A549 (cell line): Measurements from ENCODE around the gene CFAP46. TPM values are rescaled to one million over a fixed set of nuclear protein-coding genes. Genes with fewer than 3 reads are reported as not detected.
A peak's percentile ranks its signal among the peaks of the same experiment; 100 is the strongest.

Experiments used
- ATAC-seq, 2 experiments: fragments of 200-7000 bp in 1 of 2; fragments of >200 bp in 1 of 2; cut with Nextera tagmentation in 1 of 2; cut with Tn5 transposase in 1 of 2; 3 replicates each; pipeline versions ENCODE4 v1.8.0 to v1.9.1; 2018 to 2020; ENCODE audit warnings: mild to moderate bottlenecking in 1 of 2, moderate library complexity in 1 of 2
- CTCF ChIA-PET: fragments of 300-600 bp; sonication (Branson Sonifier 250); formaldehyde crosslinking; extraction: SDS; loops from one replicate; lab custom pipeline; 2021; ENCODE audit warnings: antibody characterized with exemption, inconsistent platforms; lab: Yijun Ruan, JAX
- POLR2A ChIA-PET: fragments of 350-600 bp; formaldehyde crosslinking; extraction: SDS; loops from one replicate; lab custom pipeline; 2021; ENCODE audit warnings: antibody characterized with exemption, inconsistent platforms; lab: Yijun Ruan, JAX
- DNase-seq, 2 experiments: peaks; one replicate each; pipeline versions ENCODE4 v3.0.0 to v3.0.0-alpha.2; 2011 to 2016; ENCODE audit warnings: low read depth in 1 of 2, low spot score in 1 of 2
- FAIRE-seq: peaks from 2 replicates; lab custom pipeline; 2011; peaks lifted over from hg19 to GRCh38; lab: Jason Lieb, UNC
- H3K27ac ChIP-seq, 2 experiments: fragments of >200 bp; sonication (Bioruptor Twin); formaldehyde crosslinking; 3 replicates each; pipeline ENCODE4 v1.5.1; 2016 to 2017
- H3K4me1 ChIP-seq: fragments of >200 bp; sonication (Bioruptor Twin); formaldehyde crosslinking; 3 replicates; pipeline ENCODE4 v1.6.1; 2016
- H3K4me2 ChIP-seq: fragments of >200 bp; sonication (Bioruptor Twin); formaldehyde crosslinking; 3 replicates; pipeline ENCODE4 v1.6.1; 2016
- H3K4me3 ChIP-seq: fragments of >200 bp; sonication (Bioruptor Twin); formaldehyde crosslinking; 3 replicates; pipeline ENCODE4 v1.5.1; 2016
- H3K9me3 ChIP-seq: fragments of >200 bp; sonication (Bioruptor Twin); formaldehyde crosslinking; 3 replicates; pipeline ENCODE4 v1.6.1; 2016
- CBX2 ChIP-seq: fragments of 200-600 bp; sonication (generic); IDR thresholded peaks from 2 replicates; pipeline ENCODE4 v1.6.1; 2016; ENCODE audit warnings: low read depth, mild to moderate bottlenecking, borderline replicate concordance
- CHD4 ChIP-seq: fragments of 200-600 bp; sonication (generic); IDR thresholded peaks from 2 replicates; pipeline ENCODE4 v1.6.1; 2016; ENCODE audit warnings: antibody characterized with exemption, mild to moderate bottlenecking, borderline replicate concordance
- EHF ChIP-seq: fragments of 250-450 bp; sonication (Bioruptor Pico); IDR thresholded peaks from 2 replicates; pipeline ENCODE4 v1.5.0; 2020; ENCODE audit warnings: mild to moderate bottlenecking
- EHMT2 ChIP-seq: fragments of 200-600 bp; sonication (generic); IDR thresholded peaks from 2 replicates; pipeline ENCODE4 v1.6.1; 2016; ENCODE audit warnings: antibody characterized with exemption, low read depth, mild to moderate bottlenecking, moderate library complexity
- ESRRA ChIP-seq: fragments of 150-350 bp; IDR thresholded peaks from 2 replicates; pipeline ENCODE4 v1.6.1; 2014; ENCODE audit warnings: mild to moderate bottlenecking, low read length, borderline replicate concordance
- FOSL2 ChIP-seq, 2 experiments: fragments of 450-650 bp in 1 of 2; fragments of >200 bp in 1 of 2; sonication (Bioruptor Twin) in 1 of 2; formaldehyde crosslinking; IDR thresholded peaks; 2 replicates each; pipeline versions ENCODE4 v1.5.0 to v1.6.1; 2016 to 2020; ENCODE audit warnings: mild to moderate bottlenecking in 1 of 2, moderate library complexity in 1 of 2
- JUN ChIP-seq, 2 experiments: fragments of >200 bp; sonication (Bioruptor Twin); formaldehyde crosslinking; IDR thresholded peaks; 2 replicates in 1 of 2; 3 replicates in 1 of 2; pipeline ENCODE4 v1.6.1; 2016 to 2017
- KDM1A ChIP-seq: fragments of 200-600 bp; sonication (generic); IDR thresholded peaks from 2 replicates; pipeline ENCODE4 v1.6.1; 2016; ENCODE audit warnings: low read depth, mild to moderate bottlenecking
- MAX ChIP-seq: IDR thresholded peaks from 2 replicates; pipeline ENCODE4 v1.6.1; 2012
- NFE2L2 ChIP-seq: fragments of 150-350 bp; conservative IDR thresholded peaks from 2 replicates; pipeline ENCODE4 v1.6.1; 2014; ENCODE audit warnings: low read length
- NPAS2 ChIP-seq: fragments of 250-450 bp; sonication (Bioruptor Pico); IDR thresholded peaks from 2 replicates; pipeline ENCODE4 v1.8.0; 2022; ENCODE audit warnings: mild to moderate bottlenecking, moderate library complexity, borderline replicate concordance
- NR3C1 ChIP-seq: fragments of >200 bp; sonication (Bioruptor Twin); formaldehyde crosslinking; IDR thresholded peaks from 3 replicates; pipeline ENCODE4 v1.6.1; 2017
- PBX3 ChIP-seq: IDR thresholded peaks from 2 replicates; pipeline ENCODE4 v1.6.1; 2012
- POLR2AphosphoS2 ChIP-seq: conservative IDR thresholded peaks from 2 replicates; pipeline ENCODE4 v1.6.1; 2012; ENCODE audit warnings: low read length, improper control_type of control experiment, inconsistent platforms
- RAD21 ChIP-seq, 2 experiments: fragments of >200 bp in 1 of 2; sonication (Bioruptor Twin) in 1 of 2; formaldehyde crosslinking in 1 of 2; IDR thresholded peaks in 1 of 2; conservative IDR thresholded peaks in 1 of 2; 2 replicates in 1 of 2; 3 replicates in 1 of 2; pipeline ENCODE4 v1.6.1; 2012 to 2018; ENCODE audit warnings: inconsistent platforms in 1 of 2
- RARB ChIP-seq: fragments of 250-450 bp; sonication (Bioruptor Pico); IDR thresholded peaks from 2 replicates; pipeline ENCODE4 v1.8.0; 2021; ENCODE audit warnings: mild to moderate bottlenecking, moderate library complexity
- RFX5 ChIP-seq: fragments of 450-650 bp; IDR thresholded peaks from 2 replicates; pipeline ENCODE4 v1.7.1; 2014; ENCODE audit warnings: antibody characterized with exemption, mild to moderate bottlenecking, moderate library complexity
- SMC3 ChIP-seq: fragments of >200 bp; sonication (Bioruptor Twin); formaldehyde crosslinking; IDR thresholded peaks from 3 replicates; pipeline ENCODE4 v1.6.1; 2018; ENCODE audit warnings: inconsistent platforms
- TP53 ChIP-seq: fragments of 250-450 bp; sonication (Bioruptor Pico); IDR thresholded peaks from 2 replicates; pipeline ENCODE4 v1.5.0; 2021; ENCODE audit warnings: mild to moderate bottlenecking, moderate library complexity
- ZC3H11A ChIP-seq: fragments of 450-650 bp; IDR thresholded peaks from 2 replicates; pipeline ENCODE4 v1.6.1; 2014; ENCODE audit warnings: antibody characterized with exemption, mild to moderate bottlenecking
- ZFP36 ChIP-seq: fragments of 450-650 bp; IDR thresholded peaks from 2 replicates; pipeline ENCODE4 v1.6.1; 2014; ENCODE audit warnings: borderline replicate concordance; ENCODE audit not compliant: partially characterized antibody
- ZSCAN20 ChIP-seq: fragments of 250-450 bp; sonication (Bioruptor Pico); IDR thresholded peaks from 2 replicates; pipeline ENCODE4 v1.8.0; 2022; ENCODE audit warnings: mild to moderate bottlenecking, moderate library complexity
- WGBS: methylation state at CpG from one replicate; pipeline ENCODE4 v1.1.6; 2017; ENCODE audit errors: missing lambda C conversion rate; 5-methylcytosine and 5-hydroxymethylcytosine counted together
- polyA plus RNA-seq, 4 experiments: library from polyadenylated mRNA; depleted of rRNA in 3 of 4; stranded (reverse); fragments of >200 nt; fragmentation: RNase III in 1 of 4; extraction: RNeasy Plus Mini Kit Qiagen cat#74134 plus additional on column Dnase treatment in 1 of 4; gene quantifications; 2 replicates in 3 of 4; 3 replicates in 1 of 4; pipeline ENCODE4 v1.2.3, GENCODE V29; 2011 to 2017
- TF ChIP-seq, protein P1 (sequence below): IDR thresholded peaks from 2 replicates; pipeline ENCODE4 v1.6.1; 2012; ENCODE audit warnings: low read depth, borderline replicate concordance
- TF ChIP-seq, protein P2 (sequence below): fragments of >200 bp; sonication (Bioruptor Twin); formaldehyde crosslinking; IDR thresholded peaks from 3 replicates; pipeline ENCODE4 v1.5.1; 2016

The CFAP46 gene
- polyA plus RNA-seq, 2 of the 4 experiments (the other 2 are of a cell fraction) = 0.88 to 1.8 TPM

GRCh38 chr10:132838346-132838970, 103.9 kb downstream of the CFAP46 start:
- ATAC-seq (no peak), FAIRE-seq (no peak), DNase-seq (no peak)
- WGBS = 48% methylated on average over 14 of the region's 21 CpGs
- ChIA-PET POLR2A (no interaction called here), CTCF (interaction anchor here (0.6 to 1.6 kb wide), 12 partner anchors 9 to 389 kb away, joined by 3 to 5 read pairs (median 3); no protein-coding TSS in a partner anchor)
- Histone ChIP-seq H3K9me3 (peaks cover 24% of the 10 kb centered on the region), H3K4me3 (no peak overlapping the region), H3K4me1 (peaks cover 6% of the 10 kb centered on the region; the same call in 1 of the 3 replicates), H3K4me2 (no peak overlapping the region), H3K27ac (no peak overlapping the region)
- no peak for TF ChIP-seq NFE2L2
- no peak for TF ChIP-seq ZFP36
- no peak for TF ChIP-seq ZSCAN20 (CRISPR knock-in tag)
- TF ChIP-seq, protein P1, sequence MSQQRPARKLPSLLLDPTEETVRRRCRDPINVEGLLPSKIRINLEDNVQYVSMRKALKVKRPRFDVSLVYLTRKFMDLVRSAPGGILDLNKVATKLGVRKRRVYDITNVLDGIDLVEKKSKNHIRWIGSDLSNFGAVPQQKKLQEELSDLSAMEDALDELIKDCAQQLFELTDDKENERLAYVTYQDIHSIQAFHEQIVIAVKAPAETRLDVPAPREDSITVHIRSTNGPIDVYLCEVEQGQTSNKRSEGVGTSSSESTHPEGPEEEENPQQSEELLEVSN = no peak
- TF ChIP-seq CHD4 = no peak
- TF ChIP-seq POLR2AphosphoS2 = no peak
- no peak for TF ChIP-seq FOSL2 (IDR thresholded peaks at IDR 0.05)
- TF ChIP-seq FOSL2 (CRISPR knock-in tag; IDR thresholded peaks at IDR 0.05) = no peak
- no peak for TF ChIP-seq CBX2
- no peak for TF ChIP-seq ESRRA
- TF ChIP-seq TP53 (CRISPR knock-in tag) = no peak
- TF ChIP-seq NPAS2 = no peak
- TF ChIP-seq EHF (CRISPR knock-in tag) = no peak
- no peak for TF ChIP-seq EHMT2
- no peak for TF ChIP-seq RFX5
- no peak for TF ChIP-seq RARB
- TF ChIP-seq JUN (IDR thresholded peaks at IDR 0.05) = no peak

DNA sequence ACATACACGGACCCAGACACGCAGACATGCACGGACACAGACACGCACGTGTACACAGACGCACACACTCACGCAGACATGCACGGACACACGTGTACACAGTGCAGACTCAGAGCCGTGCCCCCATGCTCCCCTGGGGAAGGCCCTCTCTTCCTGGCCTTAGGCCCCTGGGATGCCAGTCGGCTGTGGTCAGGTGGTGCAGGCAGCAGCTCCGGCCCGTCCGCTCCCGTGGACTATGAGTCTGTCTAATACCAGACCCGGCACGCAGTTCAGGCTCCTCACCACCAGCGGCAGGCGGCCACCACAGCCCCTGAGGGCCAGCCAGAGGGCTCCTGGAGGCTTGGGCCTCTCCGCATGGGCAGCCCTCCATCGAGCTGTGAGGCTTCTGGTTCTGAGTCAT, 104.5 kb downstream of the CFAP46 start:
- FAIRE-seq (no peak), ATAC-seq (peak; percentile 44 to 46; a peak in 3 of 6 replicates), DNase-seq (no peak)
- no peak for TF ChIP-seq EHF (CRISPR knock-in tag)
- TF ChIP-seq KDM1A = no peak
- TF ChIP-seq, protein P2, sequence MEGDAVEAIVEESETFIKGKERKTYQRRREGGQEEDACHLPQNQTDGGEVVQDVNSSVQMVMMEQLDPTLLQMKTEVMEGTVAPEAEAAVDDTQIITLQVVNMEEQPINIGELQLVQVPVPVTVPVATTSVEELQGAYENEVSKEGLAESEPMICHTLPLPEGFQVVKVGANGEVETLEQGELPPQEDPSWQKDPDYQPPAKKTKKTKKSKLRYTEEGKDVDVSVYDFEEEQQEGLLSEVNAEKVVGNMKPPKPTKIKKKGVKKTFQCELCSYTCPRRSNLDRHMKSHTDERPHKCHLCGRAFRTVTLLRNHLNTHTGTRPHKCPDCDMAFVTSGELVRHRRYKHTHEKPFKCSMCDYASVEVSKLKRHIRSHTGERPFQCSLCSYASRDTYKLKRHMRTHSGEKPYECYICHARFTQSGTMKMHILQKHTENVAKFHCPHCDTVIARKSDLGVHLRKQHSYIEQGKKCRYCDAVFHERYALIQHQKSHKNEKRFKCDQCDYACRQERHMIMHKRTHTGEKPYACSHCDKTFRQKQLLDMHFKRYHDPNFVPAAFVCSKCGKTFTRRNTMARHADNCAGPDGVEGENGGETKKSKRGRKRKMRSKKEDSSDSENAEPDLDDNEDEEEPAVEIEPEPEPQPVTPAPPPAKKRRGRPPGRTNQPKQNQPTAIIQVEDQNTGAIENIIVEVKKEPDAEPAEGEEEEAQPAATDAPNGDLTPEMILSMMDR = no peak
- TF ChIP-seq RFX5 = no peak
- no peak for TF ChIP-seq ZC3H11A
- TF ChIP-seq NR3C1 = no peak
- CTCF ChIA-PET = interaction anchor here (0.6 to 1.6 kb wide), 12 partner anchors 8 to 390 kb away, joined by 3 to 5 read pairs (median 3); no protein-coding TSS in a partner anchor
- no peak overlapping the region for H3K27ac ChIP-seq
- H3K4me2 ChIP-seq = no peak overlapping the region
- H3K4me3 ChIP-seq = no peak overlapping the region
- POLR2A ChIA-PET = no interaction called here
- H3K4me1 ChIP-seq = peaks cover 6% of the 10 kb centered on the region; the same call in 1 of the 3 replicates
- WGBS = 63% methylated on average over 5 of the region's 21 CpGs
- peaks cover 19% of the 10 kb centered on the region for H3K9me3 ChIP-seq

DNA sequence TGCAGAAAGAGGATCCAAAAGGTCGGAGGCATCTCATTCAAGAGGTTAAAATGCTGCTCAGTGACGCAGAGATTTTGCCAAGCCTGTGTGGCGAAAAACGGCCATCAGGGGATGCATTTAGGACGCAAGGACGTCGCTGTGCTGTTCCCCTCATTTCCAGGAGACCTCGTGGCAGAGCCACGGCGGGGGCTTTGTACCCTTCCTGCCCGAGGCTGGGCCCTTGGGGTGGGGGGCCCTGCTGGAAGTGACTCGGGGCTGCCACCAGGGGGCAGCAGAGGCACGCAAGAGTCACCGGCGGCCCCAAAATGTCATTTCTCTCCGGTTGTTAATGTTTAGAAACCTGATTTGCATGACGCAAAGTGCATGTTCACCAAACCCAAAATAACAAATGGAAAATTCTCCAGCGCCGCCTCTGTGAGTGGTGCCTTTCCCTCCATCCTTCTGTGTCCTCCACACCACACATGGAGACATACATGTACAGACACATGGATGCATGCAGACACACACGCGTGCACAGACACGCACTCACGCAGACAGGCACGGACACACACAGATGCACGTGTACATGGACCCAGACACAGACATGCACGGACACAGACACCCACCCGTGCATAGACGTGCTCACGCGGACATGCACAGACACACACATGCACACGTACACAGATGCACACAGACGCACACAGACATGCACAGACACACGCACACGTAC, 105.4 kb downstream of the CFAP46 start:
- WGBS = 34% methylated on average over 26 of the region's 34 CpGs
- H3K27ac ChIP-seq = 0 out of 6 replicates have a peak overlapping the region, but pooled peaks of 1 of the 2 experiments have one; percentile 27
- H3K4me3 ChIP-seq = no peak overlapping the region
- ATAC-seq = peak; percentile 44 to 82; a peak in 4 of 6 replicates
- POLR2A ChIA-PET = no interaction called here
- peaks cover 6% of the 10 kb centered on the region; the same call in 1 of the 3 replicates for H3K4me1 ChIP-seq
- peaks cover 10% of the 10 kb centered on the region for H3K9me3 ChIP-seq
- no peak for FAIRE-seq
- peak overlapping the region; percentile 58 for H3K4me2 ChIP-seq
- TF ChIP-seq SMC3 = peak; percentile 68
- TF ChIP-seq, protein P2 = peak; percentile 93
- no peak for TF ChIP-seq ZFP36
- no peak for TF ChIP-seq NFE2L2
- TF ChIP-seq RAD21 (conservative IDR thresholded peaks at IDR 0.05 in 1 of 2, IDR thresholded peaks at IDR 0.05 in 1 of 2) = peak; percentile 79 to 85
- no peak for TF ChIP-seq PBX3
- 0 out of 2 replicates have a peak, but pooled peaks have one; percentile 18 for TF ChIP-seq MAX
- TF ChIP-seq, all 56 proteins: peak for 4
- CTCF ChIA-PET = no interaction called here
- DNase-seq = peak; percentile 41 to 69
